PC-3 (cell line): ENCODE results near the gene SLC44A3. TPM values are rescaled to one million over a fixed set of nuclear protein-coding genes. Genes with fewer than 3 reads are reported as not detected.

ENCODE experiments used
- ATAC-seq: fragments of 200-7000 bp; cut with Tn5 transposase; 2 replicates; pipeline ENCODE4 v1.9.1; 2020; ENCODE audit warnings: mild to moderate bottlenecking, moderate library complexity
- BruUV-seq: library from RNA; stranded (reverse); fragments of 400-500 nt; replicated peaks from 2 replicates; lab custom pipeline; 2021; lab: Mats Ljungman, UMichigan
- CTCF ChIA-PET: fragments of 300-600 bp; sonication (Branson Sonifier 250); formaldehyde crosslinking; loops from one replicate; lab custom pipeline; 2022; ENCODE audit warnings: antibody characterized with exemption; lab: Charles Lee
- POLR2A ChIA-PET: fragments of 300-600 bp; sonication (Branson Sonifier 250); formaldehyde crosslinking; loops from one replicate; lab custom pipeline; 2022; ENCODE audit warnings: antibody characterized with exemption; ENCODE audit not compliant: unreplicated experiment; lab: Charles Lee
- DNase-seq: peaks from one replicate; pipeline ENCODE4 v3.0.0-alpha.2; 2015
- H2AFZ ChIP-seq: fragments of 300-600 bp; sonication (generic); 2 replicates; pipeline ENCODE4 v1.6.0; 2016; ENCODE audit warnings: antibody characterized with exemption, low read length
- H3F3A ChIP-seq: fragments of 300-600 bp; sonication (generic); one replicate; pipeline ENCODE4 v1.6.0; 2017; ENCODE audit warnings: antibody characterized with exemption, low read length, control low read depth, mild to moderate bottlenecking; ENCODE audit not compliant: unreplicated experiment
- H3K27ac ChIP-seq: fragments of 300-600 bp; sonication (generic); 2 replicates; pipeline ENCODE4 v1.5.1; 2016; ENCODE audit warnings: mild to moderate bottlenecking, low read length
- H3K27me3 ChIP-seq: fragments of 300-600 bp; sonication (generic); 2 replicates; pipeline ENCODE4 v1.6.1; 2016; ENCODE audit warnings: low read length, mixed read lengths
- H3K36me3 ChIP-seq: fragments of 300-600 bp; sonication (generic); 2 replicates; pipeline ENCODE4 v1.6.1; 2016; ENCODE audit warnings: low read depth, mixed run types, low read length, mixed read lengths
- H3K4me1 ChIP-seq: fragments of 300-600 bp; sonication (generic); 2 replicates; pipeline ENCODE4 v1.5.1; 2016; ENCODE audit warnings: low read length; ENCODE audit not compliant: insufficient read depth
- H3K4me2 ChIP-seq: fragments of 300-600 bp; sonication (generic); 2 replicates; pipeline ENCODE4 v1.6.0; 2016; ENCODE audit warnings: low read length
- H3K4me3 ChIP-seq: fragments of 300-600 bp; sonication (generic); 2 replicates; pipeline ENCODE4 v1.5.1; 2016; ENCODE audit warnings: mild to moderate bottlenecking, low read length, mixed read lengths
- H3K79me2 ChIP-seq: fragments of 300-600 bp; sonication (generic); 2 replicates; pipeline ENCODE4 v1.6.1; 2017; ENCODE audit warnings: low read length, mixed read lengths
- H3K9ac ChIP-seq: fragments of 300-600 bp; sonication (generic); 2 replicates; pipeline ENCODE4 v1.6.0; 2016; ENCODE audit warnings: mild to moderate bottlenecking, low read length
- H3K9me2 ChIP-seq: fragments of 300-600 bp; sonication (generic); replicated peaks from 2 replicates; pipeline ENCODE4 v1.6.1; 2016; ENCODE audit warnings: mixed run types, low read length, mixed read lengths
- H3K9me3 ChIP-seq: fragments of 300-600 bp; sonication (generic); 2 replicates; pipeline ENCODE4 v1.6.1; 2016; ENCODE audit warnings: low read length, mixed read lengths
- H4K20me1 ChIP-seq: fragments of 300-600 bp; sonication (generic); 2 replicates; pipeline ENCODE4 v1.6.1; 2016; ENCODE audit warnings: low read length, mixed read lengths
- EZH2 ChIP-seq: fragments of 300-600 bp; sonication (generic); IDR thresholded peaks from one replicate; pipeline ENCODE4 v1.6.1; 2017; ENCODE audit warnings: antibody characterized with exemption, mild to moderate bottlenecking, low read length; ENCODE audit not compliant: unreplicated experiment
- EZH2phosphoT487 ChIP-seq: fragments of 300-600 bp; sonication (generic); IDR thresholded peaks from 2 replicates; pipeline ENCODE4 v1.6.1; 2018; ENCODE audit warnings: mild to moderate bottlenecking, antibody characterized with exemption, low read length, borderline replicate concordance
- intact Hi-C: fragments of 100-400 bp; cut with micrococcal nuclease; formaldehyde crosslinking; loops from 2 replicates; pipeline ENCODE4 v1.9.0; 2023
- total RNA-seq: library from RNA; depleted of rRNA; stranded (reverse); fragments of >200 nt; gene quantifications from 2 replicates; pipeline ENCODE4 v1.2.3, GENCODE V29; 2014
- TF ChIP-seq, protein P1 (sequence below): fragments of 300-600 bp; sonication (generic); conservative IDR thresholded peaks from 2 replicates; pipeline ENCODE4 v1.5.1; 2017; ENCODE audit warnings: antibody characterized with exemption, low read depth, mild to moderate bottlenecking, low read length

SLC44A3 gene
- total RNA-seq, 1 experiment from 2014 or later, result 9.2 TPM

DNA sequence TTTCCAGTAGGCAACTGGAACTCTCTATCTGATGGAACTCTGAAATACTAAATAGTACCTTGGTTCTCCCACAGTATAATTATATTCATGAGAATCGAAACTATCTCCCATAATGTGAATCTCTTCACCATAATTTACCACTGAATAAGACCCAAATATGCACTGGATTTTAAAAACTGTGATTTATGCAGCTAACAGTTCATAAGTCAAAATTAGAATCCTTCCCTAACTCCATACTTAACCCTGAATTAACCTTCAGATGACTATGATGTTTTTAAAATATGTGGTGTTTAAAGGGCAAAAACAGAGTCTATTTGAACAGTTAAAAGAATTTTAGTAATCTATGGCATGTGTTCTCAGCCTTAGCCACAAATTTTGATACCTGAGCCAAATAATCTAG, 22.9 kb upstream of the SLC44A3 start:
- H3K27ac ChIP-seq, result no peak overlapping the region
- intact Hi-C loops, result no loop called here
- no peak overlapping the region for H3K4me3 ChIP-seq
- H3K9me3 ChIP-seq, result no peaks in the 10 kb centered on the region
- POLR2A ChIA-PET, result no interaction called here
- ATAC-seq (no peak), DNase-seq (no peak)
- no peaks in the 10 kb centered on the region for H3K27me3 ChIP-seq
- no peak overlapping the region for H3K4me2 ChIP-seq
- no peaks in the 10 kb centered on the region for H3K9me2 ChIP-seq
- H3F3A ChIP-seq, result no peaks in the 10 kb centered on the region
- no peak overlapping the region for H3K9ac ChIP-seq
- no peak for TF ChIP-seq EZH2phosphoT487
- BruUV-seq, result no TSS peak
- CTCF ChIA-PET, result no interaction called here
- peaks cover 18% of the 10 kb centered on the region for H3K4me1 ChIP-seq
- no peaks in the 10 kb centered on the region for H3K79me2 ChIP-seq
- no peak overlapping the region for H2AFZ ChIP-seq
- H3K36me3 ChIP-seq, result no peaks in the 10 kb centered on the region
- H4K20me1 ChIP-seq, result no peaks in the 10 kb centered on the region

- ATAC-seq (no peak), DNase-seq (no peak)
- no peaks in the 10 kb centered on the region for H3K36me3 ChIP-seq
- no peaks in the 10 kb centered on the region for H3K79me2 ChIP-seq
- H3F3A ChIP-seq, result no peaks in the 10 kb centered on the region
- no peak overlapping the region for H3K27ac ChIP-seq
- BruUV-seq, result no TSS peak
- CTCF ChIA-PET, result no interaction called here
- intact Hi-C loops, result no loop called here
- peaks cover 10% of the 10 kb centered on the region for H3K4me1 ChIP-seq
- H3K4me2 ChIP-seq, result no peak overlapping the region
- H3K9ac ChIP-seq, result no peak overlapping the region
- no peaks in the 10 kb centered on the region for H3K9me2 ChIP-seq
- H3K9me3 ChIP-seq, result no peaks in the 10 kb centered on the region
- H2AFZ ChIP-seq, result no peak overlapping the region
- no peaks in the 10 kb centered on the region for H3K27me3 ChIP-seq
- H4K20me1 ChIP-seq, result no peaks in the 10 kb centered on the region
- H3K4me3 ChIP-seq, result no peak overlapping the region
- TF ChIP-seq, protein P1, sequence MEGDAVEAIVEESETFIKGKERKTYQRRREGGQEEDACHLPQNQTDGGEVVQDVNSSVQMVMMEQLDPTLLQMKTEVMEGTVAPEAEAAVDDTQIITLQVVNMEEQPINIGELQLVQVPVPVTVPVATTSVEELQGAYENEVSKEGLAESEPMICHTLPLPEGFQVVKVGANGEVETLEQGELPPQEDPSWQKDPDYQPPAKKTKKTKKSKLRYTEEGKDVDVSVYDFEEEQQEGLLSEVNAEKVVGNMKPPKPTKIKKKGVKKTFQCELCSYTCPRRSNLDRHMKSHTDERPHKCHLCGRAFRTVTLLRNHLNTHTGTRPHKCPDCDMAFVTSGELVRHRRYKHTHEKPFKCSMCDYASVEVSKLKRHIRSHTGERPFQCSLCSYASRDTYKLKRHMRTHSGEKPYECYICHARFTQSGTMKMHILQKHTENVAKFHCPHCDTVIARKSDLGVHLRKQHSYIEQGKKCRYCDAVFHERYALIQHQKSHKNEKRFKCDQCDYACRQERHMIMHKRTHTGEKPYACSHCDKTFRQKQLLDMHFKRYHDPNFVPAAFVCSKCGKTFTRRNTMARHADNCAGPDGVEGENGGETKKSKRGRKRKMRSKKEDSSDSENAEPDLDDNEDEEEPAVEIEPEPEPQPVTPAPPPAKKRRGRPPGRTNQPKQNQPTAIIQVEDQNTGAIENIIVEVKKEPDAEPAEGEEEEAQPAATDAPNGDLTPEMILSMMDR, result no peak
- no peak for TF ChIP-seq EZH2
- TF ChIP-seq EZH2phosphoT487, result no peak
- POLR2A ChIA-PET, result no interaction called here
Measured at GRCh38 chr1:94798054-94798453, 22.1 kb upstream of the SLC44A3 start.

GRCh38 chr1:94798462-94798861, 21.7 kb upstream of the SLC44A3 start:
- Histone ChIP-seq H4K20me1 (no peaks in the 10 kb centered on the region), H3K4me2 (no peak overlapping the region), H3K9me3 (no peaks in the 10 kb centered on the region), H3K36me3 (no peaks in the 10 kb centered on the region), H3K27me3 (no peaks in the 10 kb centered on the region), H2AFZ (no peak overlapping the region), H3K79me2 (no peaks in the 10 kb centered on the region), H3K4me3 (no peak overlapping the region), H3K9me2 (no peaks in the 10 kb centered on the region), H3K27ac (no peak overlapping the region), H3K4me1 (peaks cover 6% of the 10 kb centered on the region), H3K9ac (no peak overlapping the region), H3F3A (no peaks in the 10 kb centered on the region)
- no peak for DNase-seq
- intact Hi-C loops, result no loop called here
- POLR2A ChIA-PET, result no interaction called here
- TF ChIP-seq, protein P1, result no peak
- TF ChIP-seq EZH2 (no peak), EZH2phosphoT487 (no peak)
- no TSS peak for BruUV-seq
- no peak for ATAC-seq
- CTCF ChIA-PET, result no interaction called here
